SKM-1 (cell line): ENCODE data around the gene SOCS3.
"Not testable (repeated sequence)": the region's sequence is repeated elsewhere in the genome, so short reads cannot be mapped to it uniquely, and the experiment has no call there.

Source experiments
- DNase-seq: peaks from one replicate; lab custom pipeline; 2025; ENCODE audit not compliant: unreplicated experiment; lab: John Stamatoyannopoulos, UW

The SOCS3 gene

DNA sequence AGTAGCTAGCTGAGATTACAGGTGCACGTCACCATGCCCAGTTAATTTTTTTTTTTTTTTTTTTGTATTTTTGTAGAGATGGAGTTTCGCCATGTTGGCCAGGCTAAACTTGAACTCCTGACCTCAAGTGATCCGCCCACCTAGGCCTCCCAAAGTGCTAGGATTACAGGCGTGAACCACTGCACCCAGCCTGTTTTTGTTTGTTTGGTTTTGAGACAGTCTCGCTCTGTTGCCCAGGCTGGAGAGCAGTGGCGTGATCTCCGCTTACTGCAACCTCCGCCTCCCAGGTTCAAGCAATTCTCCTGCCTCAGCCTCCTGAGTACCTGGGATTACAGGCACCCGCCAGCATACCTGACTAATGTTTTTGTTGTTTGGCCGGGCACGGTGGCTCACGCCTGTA lies 28.5 kb downstream of the SOCS3 start:
- DNase-seq: not testable (repeated sequence)

- no peak for DNase-seq
Observed at GRCh38 chr17:78330570-78331224, 29.2 kb downstream of the SOCS3 start.

- DNase-seq: no peak
Observed at GRCh38 chr17:78329263-78330059, 30.4 kb downstream of the SOCS3 start.

- DNase-seq: no peak
Observed at GRCh38 chr17:78327880-78328279, 32.0 kb downstream of the SOCS3 start.

GRCh38 chr17:78325076-78325687 lies 34.7 kb downstream of the SOCS3 start:
- DNase-seq: no peak

DNA sequence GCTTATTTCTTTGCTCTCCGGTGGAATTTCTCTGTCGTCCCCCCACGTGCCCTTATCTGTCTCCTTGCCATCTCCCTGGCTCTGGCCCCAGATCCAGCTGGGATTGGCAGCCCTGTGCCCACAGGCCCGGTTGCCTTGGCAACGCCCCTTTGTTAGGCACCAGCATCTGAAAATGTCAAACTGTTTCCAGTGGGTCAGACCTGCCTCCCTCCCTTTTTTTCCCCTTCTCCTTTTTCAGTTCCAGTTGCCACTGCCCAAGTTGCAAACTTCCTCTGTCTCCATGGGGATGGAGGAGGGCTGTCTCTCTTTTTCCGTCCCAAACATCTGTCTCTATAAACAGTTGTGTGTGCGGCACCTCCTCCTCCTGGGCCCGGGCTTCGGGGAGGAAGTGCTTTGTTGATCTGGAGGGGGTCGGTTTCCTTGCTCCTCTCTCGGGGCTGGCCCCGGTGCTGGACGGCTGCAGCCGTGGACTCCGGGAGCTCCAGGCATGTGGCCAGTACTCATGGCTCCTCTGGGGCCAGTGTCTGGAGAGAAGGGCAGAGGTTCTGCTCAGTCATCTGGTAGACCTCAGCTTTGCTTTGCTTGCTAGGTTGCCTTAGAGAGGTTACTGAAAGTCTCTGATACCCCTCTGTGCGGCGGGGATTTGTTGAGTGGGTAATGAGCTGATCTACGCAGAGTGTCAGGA lies 35.3 kb downstream of the SOCS3 start:
- DNase-seq: peak; percentile 87

- no peak for DNase-seq
Observed at GRCh38 chr17:78323826-78324390, 36.0 kb downstream of the SOCS3 start.

DNA sequence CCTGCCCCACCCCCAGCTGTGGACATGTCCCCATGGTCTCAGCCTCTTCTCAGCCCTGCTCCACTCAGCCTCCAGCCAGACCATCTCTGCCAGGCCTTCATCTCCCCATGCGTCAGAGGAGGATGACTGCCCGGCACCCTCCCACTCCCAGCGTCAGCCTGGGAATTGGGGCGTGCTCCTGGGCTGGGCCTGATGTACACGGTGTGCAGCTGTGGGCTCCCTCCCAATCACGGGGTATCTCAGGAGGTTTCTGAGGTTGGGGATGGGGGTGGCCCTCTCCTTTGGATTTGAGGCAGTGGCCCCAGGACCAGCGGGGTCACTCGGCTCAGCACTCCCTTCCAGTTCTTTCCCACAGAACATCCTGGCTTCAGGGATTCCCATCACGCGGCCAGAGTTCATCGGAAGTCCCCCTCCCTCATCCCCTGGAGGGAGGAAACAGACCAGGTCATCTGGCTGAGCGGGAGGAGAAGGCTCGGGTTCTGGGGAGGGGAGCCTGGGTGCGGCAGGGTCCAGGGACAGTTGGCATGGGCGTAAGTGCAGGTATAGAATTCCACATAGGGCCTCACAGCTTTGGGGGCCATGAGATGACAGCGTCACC lies 36.9 kb downstream of the SOCS3 start:
- no peak for DNase-seq

GRCh38 chr17:78322327-78322857 lies 37.5 kb downstream of the SOCS3 start:
- DNase-seq: no peak

- no peak for DNase-seq
Observed at GRCh38 chr17:78318843-78319242, 41.0 kb downstream of the SOCS3 start.

DNA sequence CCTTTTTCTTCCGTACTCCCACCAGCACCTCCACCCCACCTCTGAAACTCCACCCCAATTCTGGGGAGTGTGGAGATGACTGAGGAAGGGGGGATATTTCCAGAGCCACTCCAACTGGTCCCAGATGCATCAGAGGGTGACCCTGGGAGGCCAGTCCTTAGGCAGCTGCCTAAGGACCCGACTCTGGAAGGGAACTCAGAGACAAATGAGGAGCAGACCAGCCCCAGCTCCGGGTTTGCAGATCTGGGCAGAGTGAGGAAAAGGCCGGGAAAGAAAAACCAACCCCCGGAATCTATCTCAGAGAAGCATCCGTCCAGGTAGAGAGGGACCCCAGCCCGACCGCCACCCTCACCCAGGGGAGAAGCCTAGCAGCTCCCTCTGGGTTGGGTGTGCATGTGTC lies 41.5 kb downstream of the SOCS3 start:
- DNase-seq: no peak

- DNase-seq: no peak
Observed at GRCh38 chr17:78317794-78318400, 42.0 kb downstream of the SOCS3 start.

GRCh38 chr17:78316867-78317789 lies 42.7 kb downstream of the SOCS3 start:
- no peak for DNase-seq

DNA sequence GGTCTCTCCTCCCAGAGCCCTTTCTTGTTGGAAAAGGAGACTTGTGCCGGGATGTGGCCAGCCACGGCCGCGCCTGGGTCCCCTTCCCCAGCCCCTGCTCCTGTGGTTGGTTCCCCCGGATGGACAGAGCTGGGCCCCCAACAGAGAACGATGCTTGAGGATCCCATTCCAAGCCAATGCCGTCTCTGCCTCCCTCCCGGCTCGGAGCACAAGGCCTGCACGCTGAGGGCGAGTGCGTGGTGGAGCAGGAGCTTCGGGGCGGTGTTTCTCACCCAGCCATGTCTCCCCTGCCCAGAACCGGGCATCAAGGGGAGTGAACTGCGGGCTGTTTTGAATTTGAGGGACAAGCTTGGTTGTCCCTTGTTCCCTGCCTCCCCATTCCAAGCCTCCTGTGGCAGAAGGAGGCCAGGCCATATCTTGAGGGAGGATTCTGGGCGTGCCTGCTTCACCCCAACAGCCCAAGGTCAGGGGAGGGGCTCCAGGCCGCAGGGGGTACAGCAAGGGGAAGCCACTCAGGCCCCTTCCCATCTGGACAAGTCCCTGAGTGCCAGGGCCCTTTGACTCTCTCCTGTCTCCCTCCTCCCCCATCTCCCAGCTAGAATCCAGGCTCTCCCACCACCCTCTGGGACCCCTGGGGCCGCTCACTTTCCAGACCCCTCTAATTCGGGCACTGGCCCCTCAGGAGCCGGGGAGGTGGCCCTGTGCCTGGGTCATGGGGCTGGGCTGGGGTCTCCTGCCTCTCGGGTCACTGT lies 43.6 kb downstream of the SOCS3 start:
- no peak for DNase-seq

DNA sequence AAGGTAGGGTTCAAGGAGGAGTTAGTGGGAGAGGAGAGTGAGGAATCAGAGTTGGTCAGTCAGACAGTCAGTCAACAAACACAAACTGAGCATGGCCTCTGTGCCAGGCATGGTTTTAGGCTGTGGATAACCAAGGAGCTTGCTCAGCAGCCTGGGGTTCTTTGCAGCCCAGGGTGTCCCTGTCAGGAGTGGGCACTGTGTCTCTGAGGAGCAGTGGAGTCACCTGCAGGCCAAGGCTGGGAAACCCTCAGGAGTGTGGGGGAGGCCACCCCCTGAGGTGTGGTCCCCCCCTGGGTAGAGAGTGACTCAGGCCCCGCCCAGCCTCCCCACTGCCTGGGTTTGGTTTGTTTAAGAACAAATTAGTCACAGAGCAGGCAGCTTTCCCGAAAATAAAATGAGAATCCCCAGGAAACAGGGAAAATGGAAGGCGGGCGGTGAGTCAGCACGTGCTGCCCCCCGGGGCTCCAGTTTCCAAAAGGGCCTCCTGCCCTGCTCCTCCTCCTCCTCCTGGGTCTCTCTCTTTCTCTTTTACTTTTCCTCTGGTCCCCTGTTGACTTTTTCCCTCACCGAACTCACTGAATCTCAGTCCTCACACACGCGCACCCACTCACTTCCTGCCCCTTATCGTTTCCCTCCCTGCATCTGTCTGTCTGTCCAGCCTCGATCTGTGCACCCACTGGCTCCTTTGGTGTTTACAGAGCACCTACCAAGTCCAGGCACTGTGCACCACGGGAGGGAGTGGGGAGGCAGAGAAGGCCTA lies 44.3 kb downstream of the SOCS3 start:
- no peak for DNase-seq

DNA sequence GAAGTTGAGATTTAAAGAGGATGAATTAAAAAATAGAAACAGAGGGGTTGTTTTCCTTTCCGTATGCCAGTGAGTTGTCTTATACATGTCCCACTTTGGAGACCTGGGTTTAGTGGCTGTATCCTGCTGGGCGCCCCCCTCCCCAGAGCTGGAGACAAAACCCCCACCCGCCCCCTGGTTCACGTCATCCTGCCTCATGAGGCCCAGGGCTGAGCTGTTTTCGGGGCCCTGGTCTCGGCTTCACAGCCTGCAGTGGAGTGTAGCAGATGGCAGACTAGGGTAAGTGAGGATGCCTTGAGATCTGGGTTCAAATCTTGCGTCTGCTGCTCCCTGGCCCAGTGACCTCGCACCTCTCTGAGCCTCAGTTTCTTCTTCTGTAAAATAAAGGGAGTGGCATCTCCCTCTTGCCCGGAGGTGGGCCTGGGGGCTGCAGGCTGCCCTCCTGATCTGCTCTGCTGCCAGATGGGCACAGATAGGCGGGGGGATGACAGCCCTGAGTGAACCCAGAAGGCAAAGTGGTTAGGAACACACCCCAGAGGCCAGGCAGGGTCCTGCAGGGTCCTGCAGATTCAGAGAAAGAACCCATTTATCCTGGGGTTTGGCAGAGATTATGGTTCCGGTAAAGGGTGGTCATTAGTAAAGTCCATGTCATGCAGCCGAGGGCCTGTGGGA lies 45.1 kb downstream of the SOCS3 start:
- no peak for DNase-seq
